Keratinocyte (primary cell): ENCODE measurements around the gene RTBDN. TPM values are rescaled to one million over a fixed set of nuclear protein-coding genes. Genes with fewer than 3 reads are reported as not detected.

Experiments used
- DNase-seq: peaks from one replicate; pipeline ENCODE4 v3.0.0-alpha.2; 2011; ENCODE audit warnings: low read depth, missing footprints, low spot score
- FAIRE-seq: peaks from 2 replicates; lab custom pipeline; 2011; peaks lifted over from hg19 to GRCh38; lab: Jason Lieb, UNC
- H2AFZ ChIP-seq: 2 replicates; pipeline ENCODE4 v1.6.0; 2012; ENCODE audit warnings: low read length, control low read depth, inconsistent platforms; ENCODE audit not compliant: control insufficient read depth
- H3K27ac ChIP-seq: 2 replicates; pipeline ENCODE4 v1.5.1; 2011; ENCODE audit warnings: low read length; ENCODE audit not compliant: control insufficient read depth, insufficient read depth
- H3K27me3 ChIP-seq: 3 replicates; pipeline ENCODE4 v1.6.0; 2011; ENCODE audit warnings: low read length; ENCODE audit not compliant: control insufficient read depth, insufficient read depth; ENCODE audit errors: extremely low read depth
- H3K36me3 ChIP-seq, 2 experiments: 2 replicates in 1 of 2; 3 replicates in 1 of 2; pipeline ENCODE4 v1.5.1; 2011; ENCODE audit warnings: low read length in 2 of 2, mild to moderate bottlenecking in 1 of 2; ENCODE audit not compliant: control insufficient read depth in 2 of 2, insufficient read depth in 2 of 2; ENCODE audit errors: extremely low read depth in 1 of 2
- H3K4me1 ChIP-seq: 3 replicates; pipeline ENCODE4 v1.5.1; 2011; ENCODE audit warnings: low read length; ENCODE audit not compliant: control insufficient read depth, insufficient read depth; ENCODE audit errors: extremely low read depth
- H3K4me2 ChIP-seq: 3 replicates; pipeline ENCODE4 v1.6.0; 2011; ENCODE audit warnings: low read depth, low read length; ENCODE audit not compliant: control insufficient read depth, insufficient read depth; ENCODE audit errors: extremely low read depth
- H3K4me3 ChIP-seq, 3 experiments: fragments of 200-600 bp in 1 of 3; sonication (generic) in 1 of 3; 2 replicates in 2 of 3; 3 replicates in 1 of 3; pipeline ENCODE4 v1.5.1; 2011 to 2016; ENCODE audit warnings: low read length in 3 of 3, mild to moderate bottlenecking in 3 of 3, control low read depth in 2 of 3, inconsistent platforms in 1 of 3, low read depth in 1 of 3, mixed read lengths in 1 of 3, mixed run types in 1 of 3, moderate library complexity in 1 of 3; ENCODE audit not compliant: control insufficient read depth in 2 of 3, insufficient read depth in 2 of 3; ENCODE audit errors: extremely low read depth in 1 of 3
- H3K79me2 ChIP-seq: 2 replicates; pipeline ENCODE4 v1.6.0; 2012; ENCODE audit warnings: low read length; ENCODE audit not compliant: control insufficient read depth, insufficient read depth
- H3K9ac ChIP-seq: 3 replicates; pipeline ENCODE4 v1.6.0; 2011; ENCODE audit warnings: low read length; ENCODE audit not compliant: control insufficient read depth, insufficient read depth; ENCODE audit errors: extremely low read depth
- H3K9me1 ChIP-seq: 3 replicates; pipeline ENCODE4 v1.6.0; 2011; ENCODE audit warnings: low read length; ENCODE audit not compliant: control insufficient read depth, insufficient read depth; ENCODE audit errors: extremely low read depth
- H3K9me3 ChIP-seq: 2 replicates; pipeline ENCODE4 v1.5.1; 2012; ENCODE audit warnings: low read depth, low read length; ENCODE audit not compliant: control insufficient read depth
- H4K20me1 ChIP-seq: 3 replicates; pipeline ENCODE4 v1.6.0; 2011; ENCODE audit warnings: low read length; ENCODE audit not compliant: control insufficient read depth, insufficient read depth; ENCODE audit errors: extremely low read depth
- CTCF ChIP-seq, 3 experiments: IDR thresholded peaks in 1 of 3; conservative IDR thresholded peaks in 1 of 3; optimal IDR thresholded peaks in 1 of 3; 2 replicates in 2 of 3; 3 replicates in 1 of 3; pipeline versions ENCODE3 to v1.5.1; 2011; ENCODE audit warnings: low read length in 3 of 3, mild to moderate bottlenecking in 3 of 3, moderate library complexity in 2 of 3, control low read depth in 1 of 3, inconsistent platforms in 1 of 3; ENCODE audit not compliant: insufficient read depth in 2 of 3; ENCODE audit errors: extremely low read depth in 1 of 3
- EZH2 ChIP-seq: IDR thresholded peaks from one replicate; pipeline ENCODE4 v1.6.1; 2012; ENCODE audit warnings: inconsistent platforms, mild to moderate bottlenecking, low read length, moderate library complexity
- dilution Hi-C: fragments of 300-500 bp; cut with MboI; formaldehyde crosslinking; loops from one replicate; pipeline ENCODE4 v1.7.0; 2020; ENCODE audit warnings: low sequenced_read_pairs; ENCODE audit not compliant: extremely low pct_ligation_motif_present
- polyA plus RNA-seq, 5 experiments: library from polyadenylated mRNA; depleted of rRNA in 3 of 5; stranded (reverse) in 3 of 5; stranded (forward) in 1 of 5; unstranded in 1 of 5; fragments of >200 nt; gene quantifications; 1 replicate in 1 of 5; 2 replicates in 3 of 5; 3 replicates in 1 of 5; pipeline versions ENCODE4 v1.2.1 to v1.2.3, GENCODE V29; 2011 to 2012; ENCODE audit warnings: missing spikeins in 2 of 5, low read depth in 1 of 5, low replicate concordance in 1 of 5

RTBDN gene
- polyA plus RNA-seq, 1 donor (not counting 4 experiments of a cell fraction or from before 2014, with no cell fraction given), result not detected

- dilution Hi-C loops, result no loop called here
- no peaks in the 10 kb centered on the region for H4K20me1 ChIP-seq
- peak overlapping the region; percentile 46 for H3K4me2 ChIP-seq
- peak overlapping the region; percentile 81 for H3K27ac ChIP-seq
- no peaks in the 10 kb centered on the region for H3K36me3 ChIP-seq
- peak overlapping the region; percentile 63 for H3K9ac ChIP-seq
- no peaks in the 10 kb centered on the region for H3K27me3 ChIP-seq
- no peak for FAIRE-seq
- H3K4me1 ChIP-seq, result peaks cover 70% of the 10 kb centered on the region
- DNase-seq, result no peak
- H2AFZ ChIP-seq, result peak overlapping the region; percentile 11
- H3K9me3 ChIP-seq, result no peaks in the 10 kb centered on the region
- H3K79me2 ChIP-seq, result no peaks in the 10 kb centered on the region
- no peaks in the 10 kb centered on the region for H3K9me1 ChIP-seq
- H3K4me3 ChIP-seq, result no peak overlapping the region
- no peak for TF ChIP-seq EZH2
- no peak for TF ChIP-seq CTCF (optimal IDR thresholded peaks at IDR 0.05 in 1 of 3, IDR thresholded peaks at IDR 0.05 in 1 of 3, conservative IDR thresholded peaks at IDR 0.05 in 1 of 3; ENCODE audit: extremely low read depth in 1 of 3, insufficient read depth in 2 of 3, low read length in 3 of 3)
Observed at GRCh38 chr19:12785431-12786031, 48.8 kb downstream of the RTBDN start.

GRCh38 chr19:12784871-12785430 lies 49.4 kb downstream of the RTBDN start:
- dilution Hi-C loops, result no loop called here

More at GRCh38 chr19:12784871-12785430, 49.4 kb downstream of the RTBDN start:
- FAIRE-seq (no peak), DNase-seq (no peak)
- Histone ChIP-seq H3K4me1 (peaks cover 68% of the 10 kb centered on the region), H3K4me3 (no peak overlapping the region), H3K9ac (peak overlapping the region; percentile 71), H4K20me1 (no peaks in the 10 kb centered on the region), H3K27ac (peak overlapping the region; percentile 81), H3K27me3 (no peaks in the 10 kb centered on the region), H3K9me1 (no peaks in the 10 kb centered on the region), H3K79me2 (no peaks in the 10 kb centered on the region), H3K4me2 (peak overlapping the region; percentile 46), H3K9me3 (no peaks in the 10 kb centered on the region), H3K36me3 (no peaks in the 10 kb centered on the region), H2AFZ (no peak overlapping the region)
- TF ChIP-seq CTCF (optimal IDR thresholded peaks at IDR 0.05 in 1 of 3, IDR thresholded peaks at IDR 0.05 in 1 of 3, conservative IDR thresholded peaks at IDR 0.05 in 1 of 3; ENCODE audit: extremely low read depth in 1 of 3, insufficient read depth in 2 of 3, low read length in 3 of 3), result no peak
- TF ChIP-seq EZH2, result no peak
